HepG2 (cell line): ENCODE data around the gene GRB10. TPM values are rescaled to one million over a fixed set of nuclear protein-coding genes. Genes with fewer than 3 reads are reported as not detected.

Experiments used
- KDM6A ChIP-seq: IDR thresholded peaks from 2 replicates; pipeline ENCODE4 v1.6.1; 2016; ENCODE audit warnings: low read depth
- MIER2 ChIP-seq: IDR thresholded peaks from 2 replicates; pipeline ENCODE4 v1.6.1; 2016; ENCODE audit warnings: missing biosample characterization, missing genetic modification reagents
- NFATC3 ChIP-seq: sonication (generic); formaldehyde crosslinking; IDR thresholded peaks from 2 replicates; pipeline ENCODE4 v1.5.1; 2020; ENCODE audit warnings: mild to moderate bottlenecking, missing genetic modification reagents
- ONECUT2 ChIP-seq: sonication (generic); formaldehyde crosslinking; IDR thresholded peaks from 2 replicates; pipeline ENCODE4 v1.4.0; 2020; ENCODE audit warnings: missing genetic modification reagents
- SIN3A ChIP-seq: IDR thresholded peaks from 2 replicates; pipeline ENCODE4 v1.6.1; 2011; ENCODE audit warnings: low read depth, mild to moderate bottlenecking, control low read depth, low read length, borderline replicate concordance
- ZNF296 ChIP-seq: sonication (generic); formaldehyde crosslinking; conservative IDR thresholded peaks from 2 replicates; pipeline ENCODE4 v1.5.0; 2020; ENCODE audit warnings: mild to moderate bottlenecking, missing genetic modification reagents
- ZNF33A ChIP-seq: sonication (generic); formaldehyde crosslinking; IDR thresholded peaks from 2 replicates; pipeline ENCODE4 v1.5.1; 2020; ENCODE audit warnings: missing genetic modification reagents, mild to moderate bottlenecking, moderate library complexity, borderline replicate concordance
- ZNF34 ChIP-seq: sonication (generic); formaldehyde crosslinking; IDR thresholded peaks from 2 replicates; pipeline ENCODE4 v1.4.0; 2020; ENCODE audit warnings: mild to moderate bottlenecking, missing genetic modification reagents, borderline replicate concordance
- polyA plus RNA-seq, 8 experiments: library from polyadenylated mRNA; depleted of rRNA in 3 of 8; stranded (reverse) in 7 of 8; unstranded in 1 of 8; fragments of >200 nt; fragmentation: Illumina TruSeq in 4 of 8; extraction: Trizol in 4 of 8; gene quantifications; 2 replicates each; pipeline versions ENCODE4 v1.2.1 to v1.2.3, GENCODE V29; 2011 to 2016; ENCODE audit warnings: low read depth in 4 of 8, missing spikeins in 1 of 8, mixed read lengths in 1 of 8; ENCODE audit not compliant: insufficient read depth in 1 of 8
- total RNA-seq, 5 experiments: library from RNA; depleted of rRNA; stranded (reverse); fragments of >200 nt; fragmentation: Illumina TruSeq; extraction: Trizol; gene quantifications; 2 replicates each; pipeline ENCODE4 v1.2.3, GENCODE V29; 2016; ENCODE audit warnings: low read depth in 1 of 5
- TF ChIP-seq, protein P1 (sequence below): sonication (generic); formaldehyde crosslinking; IDR thresholded peaks from 2 replicates; pipeline ENCODE4 v1.4.0; 2020; ENCODE audit warnings: missing genetic modification reagents
- TF ChIP-seq, protein P2 (sequence below): sonication (generic); formaldehyde crosslinking; IDR thresholded peaks from 2 replicates; pipeline ENCODE4 v1.4.0; 2020; ENCODE audit warnings: missing genetic modification reagents
- TF ChIP-seq, protein P3 (sequence below): sonication (generic); formaldehyde crosslinking; IDR thresholded peaks from 2 replicates; pipeline ENCODE4 v1.5.0; 2020; ENCODE audit warnings: mild to moderate bottlenecking, low read depth, missing genetic modification reagents, borderline replicate concordance
- TF ChIP-seq, protein P4 (sequence below): sonication (generic); formaldehyde crosslinking; IDR thresholded peaks from 2 replicates; pipeline ENCODE4 v1.4.0; 2020; ENCODE audit warnings: missing genetic modification reagents
- TF ChIP-seq, protein P5 (sequence below): IDR thresholded peaks from 2 replicates; pipeline ENCODE4 v1.6.1; 2018; ENCODE audit warnings: missing genetic modification reagents
- TF ChIP-seq, protein P6 (sequence below): sonication (generic); formaldehyde crosslinking; IDR thresholded peaks from 2 replicates; pipeline ENCODE4 v1.5.0; 2020; ENCODE audit warnings: missing genetic modification reagents
- TF ChIP-seq, protein P7 (sequence below): sonication (generic); formaldehyde crosslinking; IDR thresholded peaks from 2 replicates; pipeline ENCODE4 v1.4.0; 2020; ENCODE audit warnings: mild to moderate bottlenecking, missing genetic modification reagents, borderline replicate concordance

The GRB10 gene
- total and polyA plus RNA-seq, 2 of the 13 experiments (the other 11 are each of a cell fraction or from before 2014, with no cell fraction given) = 4.0 to 6.8 TPM

DNA sequence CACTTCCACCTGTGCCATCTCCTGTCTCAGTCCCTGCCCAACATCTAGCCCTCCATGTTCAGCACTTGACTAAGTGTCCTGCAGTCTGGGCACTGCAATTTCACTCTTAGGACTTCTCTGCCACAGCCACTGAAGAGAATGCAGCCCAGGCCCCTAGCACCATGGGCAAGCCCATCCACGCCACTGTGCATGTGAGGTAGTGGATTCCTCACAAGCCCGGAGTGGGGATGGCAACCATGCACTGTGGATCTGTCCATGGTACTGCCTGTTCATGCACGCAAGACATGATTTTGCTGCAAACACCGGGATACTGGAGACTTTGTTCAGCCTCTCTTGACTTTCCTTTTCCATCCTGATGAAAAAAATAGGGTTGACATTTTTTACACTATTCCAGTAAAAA lies 229.8 kb downstream of the GRB10 start (continued):
- TF ChIP-seq, protein P1, sequence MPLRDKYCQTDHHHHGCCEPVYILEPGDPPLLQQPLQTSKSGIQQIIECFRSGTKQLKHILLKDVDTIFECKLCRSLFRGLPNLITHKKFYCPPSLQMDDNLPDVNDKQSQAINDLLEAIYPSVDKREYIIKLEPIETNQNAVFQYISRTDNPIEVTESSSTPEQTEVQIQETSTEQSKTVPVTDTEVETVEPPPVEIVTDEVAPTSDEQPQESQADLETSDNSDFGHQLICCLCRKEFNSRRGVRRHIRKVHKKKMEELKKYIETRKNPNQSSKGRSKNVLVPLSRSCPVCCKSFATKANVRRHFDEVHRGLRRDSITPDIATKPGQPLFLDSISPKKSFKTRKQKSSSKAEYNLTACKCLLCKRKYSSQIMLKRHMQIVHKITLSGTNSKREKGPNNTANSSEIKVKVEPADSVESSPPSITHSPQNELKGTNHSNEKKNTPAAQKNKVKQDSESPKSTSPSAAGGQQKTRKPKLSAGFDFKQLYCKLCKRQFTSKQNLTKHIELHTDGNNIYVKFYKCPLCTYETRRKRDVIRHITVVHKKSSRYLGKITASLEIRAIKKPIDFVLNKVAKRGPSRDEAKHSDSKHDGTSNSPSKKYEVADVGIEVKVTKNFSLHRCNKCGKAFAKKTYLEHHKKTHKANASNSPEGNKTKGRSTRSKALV = no peak
- TF ChIP-seq, protein P2, sequence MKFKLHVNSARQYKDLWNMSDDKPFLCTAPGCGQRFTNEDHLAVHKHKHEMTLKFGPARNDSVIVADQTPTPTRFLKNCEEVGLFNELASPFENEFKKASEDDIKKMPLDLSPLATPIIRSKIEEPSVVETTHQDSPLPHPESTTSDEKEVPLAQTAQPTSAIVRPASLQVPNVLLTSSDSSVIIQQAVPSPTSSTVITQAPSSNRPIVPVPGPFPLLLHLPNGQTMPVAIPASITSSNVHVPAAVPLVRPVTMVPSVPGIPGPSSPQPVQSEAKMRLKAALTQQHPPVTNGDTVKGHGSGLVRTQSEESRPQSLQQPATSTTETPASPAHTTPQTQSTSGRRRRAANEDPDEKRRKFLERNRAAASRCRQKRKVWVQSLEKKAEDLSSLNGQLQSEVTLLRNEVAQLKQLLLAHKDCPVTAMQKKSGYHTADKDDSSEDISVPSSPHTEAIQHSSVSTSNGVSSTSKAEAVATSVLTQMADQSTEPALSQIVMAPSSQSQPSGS (CRISPR knock-in tag) = no peak
- TF ChIP-seq ONECUT2 (CRISPR knock-in tag) (no peak), MIER2 (CRISPR knock-in tag) (peak; percentile 98), ZNF33A (CRISPR knock-in tag) (no peak), KDM6A (CRISPR knock-in tag) (no peak), ZNF296 (CRISPR knock-in tag) (no peak), ZNF34 (CRISPR knock-in tag) (no peak), NFATC3 (CRISPR knock-in tag) (no peak), SIN3A (0 out of 2 replicates have a peak, but pooled peaks have one; percentile 49)
- TF ChIP-seq, protein P3, sequence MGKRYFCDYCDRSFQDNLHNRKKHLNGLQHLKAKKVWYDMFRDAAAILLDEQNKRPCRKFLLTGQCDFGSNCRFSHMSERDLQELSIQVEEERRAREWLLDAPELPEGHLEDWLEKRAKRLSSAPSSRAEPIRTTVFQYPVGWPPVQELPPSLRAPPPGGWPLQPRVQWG (CRISPR knock-in tag) = no peak
- TF ChIP-seq, protein P4, sequence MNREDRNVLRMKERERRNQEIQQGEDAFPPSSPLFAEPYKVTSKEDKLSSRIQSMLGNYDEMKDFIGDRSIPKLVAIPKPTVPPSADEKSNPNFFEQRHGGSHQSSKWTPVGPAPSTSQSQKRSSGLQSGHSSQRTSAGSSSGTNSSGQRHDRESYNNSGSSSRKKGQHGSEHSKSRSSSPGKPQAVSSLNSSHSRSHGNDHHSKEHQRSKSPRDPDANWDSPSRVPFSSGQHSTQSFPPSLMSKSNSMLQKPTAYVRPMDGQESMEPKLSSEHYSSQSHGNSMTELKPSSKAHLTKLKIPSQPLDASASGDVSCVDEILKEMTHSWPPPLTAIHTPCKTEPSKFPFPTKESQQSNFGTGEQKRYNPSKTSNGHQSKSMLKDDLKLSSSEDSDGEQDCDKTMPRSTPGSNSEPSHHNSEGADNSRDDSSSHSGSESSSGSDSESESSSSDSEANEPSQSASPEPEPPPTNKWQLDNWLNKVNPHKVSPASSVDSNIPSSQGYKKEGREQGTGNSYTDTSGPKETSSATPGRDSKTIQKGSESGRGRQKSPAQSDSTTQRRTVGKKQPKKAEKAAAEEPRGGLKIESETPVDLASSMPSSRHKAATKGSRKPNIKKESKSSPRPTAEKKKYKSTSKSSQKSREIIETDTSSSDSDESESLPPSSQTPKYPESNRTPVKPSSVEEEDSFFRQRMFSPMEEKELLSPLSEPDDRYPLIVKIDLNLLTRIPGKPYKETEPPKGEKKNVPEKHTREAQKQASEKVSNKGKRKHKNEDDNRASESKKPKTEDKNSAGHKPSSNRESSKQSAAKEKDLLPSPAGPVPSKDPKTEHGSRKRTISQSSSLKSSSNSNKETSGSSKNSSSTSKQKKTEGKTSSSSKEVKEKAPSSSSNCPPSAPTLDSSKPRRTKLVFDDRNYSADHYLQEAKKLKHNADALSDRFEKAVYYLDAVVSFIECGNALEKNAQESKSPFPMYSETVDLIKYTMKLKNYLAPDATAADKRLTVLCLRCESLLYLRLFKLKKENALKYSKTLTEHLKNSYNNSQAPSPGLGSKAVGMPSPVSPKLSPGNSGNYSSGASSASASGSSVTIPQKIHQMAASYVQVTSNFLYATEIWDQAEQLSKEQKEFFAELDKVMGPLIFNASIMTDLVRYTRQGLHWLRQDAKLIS (CRISPR knock-in tag) = no peak
- TF ChIP-seq, protein P5, sequence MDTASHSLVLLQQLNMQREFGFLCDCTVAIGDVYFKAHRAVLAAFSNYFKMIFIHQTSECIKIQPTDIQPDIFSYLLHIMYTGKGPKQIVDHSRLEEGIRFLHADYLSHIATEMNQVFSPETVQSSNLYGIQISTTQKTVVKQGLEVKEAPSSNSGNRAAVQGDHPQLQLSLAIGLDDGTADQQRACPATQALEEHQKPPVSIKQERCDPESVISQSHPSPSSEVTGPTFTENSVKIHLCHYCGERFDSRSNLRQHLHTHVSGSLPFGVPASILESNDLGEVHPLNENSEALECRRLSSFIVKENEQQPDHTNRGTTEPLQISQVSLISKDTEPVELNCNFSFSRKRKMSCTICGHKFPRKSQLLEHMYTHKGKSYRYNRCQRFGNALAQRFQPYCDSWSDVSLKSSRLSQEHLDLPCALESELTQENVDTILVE = no peak
- TF ChIP-seq, protein P6, sequence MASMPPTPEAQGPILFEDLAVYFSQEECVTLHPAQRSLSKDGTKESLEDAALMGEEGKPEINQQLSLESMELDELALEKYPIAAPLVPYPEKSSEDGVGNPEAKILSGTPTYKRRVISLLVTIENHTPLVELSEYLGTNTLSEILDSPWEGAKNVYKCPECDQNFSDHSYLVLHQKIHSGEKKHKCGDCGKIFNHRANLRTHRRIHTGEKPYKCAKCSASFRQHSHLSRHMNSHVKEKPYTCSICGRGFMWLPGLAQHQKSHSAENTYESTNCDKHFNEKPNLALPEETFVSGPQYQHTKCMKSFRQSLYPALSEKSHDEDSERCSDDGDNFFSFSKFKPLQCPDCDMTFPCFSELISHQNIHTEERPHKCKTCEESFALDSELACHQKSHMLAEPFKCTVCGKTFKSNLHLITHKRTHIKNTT (CRISPR knock-in tag) = no peak
- TF ChIP-seq, protein P7, sequence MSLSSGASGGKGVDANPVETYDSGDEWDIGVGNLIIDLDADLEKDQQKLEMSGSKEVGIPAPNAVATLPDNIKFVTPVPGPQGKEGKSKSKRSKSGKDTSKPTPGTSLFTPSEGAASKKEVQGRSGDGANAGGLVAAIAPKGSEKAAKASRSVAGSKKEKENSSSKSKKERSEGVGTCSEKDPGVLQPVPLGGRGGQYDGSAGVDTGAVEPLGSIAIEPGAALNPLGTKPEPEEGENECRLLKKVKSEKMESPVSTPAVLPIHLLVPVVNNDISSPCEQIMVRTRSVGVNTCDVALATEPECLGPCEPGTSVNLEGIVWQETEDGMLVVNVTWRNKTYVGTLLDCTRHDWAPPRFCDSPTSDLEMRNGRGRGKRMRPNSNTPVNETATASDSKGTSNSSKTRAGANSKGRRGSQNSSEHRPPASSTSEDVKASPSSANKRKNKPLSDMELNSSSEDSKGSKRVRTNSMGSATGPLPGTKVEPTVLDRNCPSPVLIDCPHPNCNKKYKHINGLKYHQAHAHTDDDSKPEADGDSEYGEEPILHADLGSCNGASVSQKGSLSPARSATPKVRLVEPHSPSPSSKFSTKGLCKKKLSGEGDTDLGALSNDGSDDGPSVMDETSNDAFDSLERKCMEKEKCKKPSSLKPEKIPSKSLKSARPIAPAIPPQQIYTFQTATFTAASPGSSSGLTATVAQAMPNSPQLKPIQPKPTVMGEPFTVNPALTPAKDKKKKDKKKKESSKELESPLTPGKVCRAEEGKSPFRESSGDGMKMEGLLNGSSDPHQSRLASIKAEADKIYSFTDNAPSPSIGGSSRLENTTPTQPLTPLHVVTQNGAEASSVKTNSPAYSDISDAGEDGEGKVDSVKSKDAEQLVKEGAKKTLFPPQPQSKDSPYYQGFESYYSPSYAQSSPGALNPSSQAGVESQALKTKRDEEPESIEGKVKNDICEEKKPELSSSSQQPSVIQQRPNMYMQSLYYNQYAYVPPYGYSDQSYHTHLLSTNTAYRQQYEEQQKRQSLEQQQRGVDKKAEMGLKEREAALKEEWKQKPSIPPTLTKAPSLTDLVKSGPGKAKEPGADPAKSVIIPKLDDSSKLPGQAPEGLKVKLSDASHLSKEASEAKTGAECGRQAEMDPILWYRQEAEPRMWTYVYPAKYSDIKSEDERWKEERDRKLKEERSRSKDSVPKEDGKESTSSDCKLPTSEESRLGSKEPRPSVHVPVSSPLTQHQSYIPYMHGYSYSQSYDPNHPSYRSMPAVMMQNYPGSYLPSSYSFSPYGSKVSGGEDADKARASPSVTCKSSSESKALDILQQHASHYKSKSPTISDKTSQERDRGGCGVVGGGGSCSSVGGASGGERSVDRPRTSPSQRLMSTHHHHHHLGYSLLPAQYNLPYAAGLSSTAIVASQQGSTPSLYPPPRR (CRISPR knock-in tag) = no peak
